Astrocyte (in vitro differentiated cells and primary cell): ENCODE measurements around the gene GUSB.

Source experiments
- EZH2 ChIP-seq: IDR thresholded peaks from 2 replicates; pipeline ENCODE4 v1.6.1; 2012; ENCODE audit warnings: mild to moderate bottlenecking, low read length, inconsistent platforms; ENCODE audit not compliant: insufficient read depth
- TF ChIP-seq, protein P1 (sequence below): IDR thresholded peaks from 2 replicates; pipeline ENCODE4 v1.5.1; 2011; ENCODE audit warnings: low read depth, mild to moderate bottlenecking, inconsistent platforms, low read length, moderate library complexity; ENCODE audit not compliant: insufficient read depth

DNA sequence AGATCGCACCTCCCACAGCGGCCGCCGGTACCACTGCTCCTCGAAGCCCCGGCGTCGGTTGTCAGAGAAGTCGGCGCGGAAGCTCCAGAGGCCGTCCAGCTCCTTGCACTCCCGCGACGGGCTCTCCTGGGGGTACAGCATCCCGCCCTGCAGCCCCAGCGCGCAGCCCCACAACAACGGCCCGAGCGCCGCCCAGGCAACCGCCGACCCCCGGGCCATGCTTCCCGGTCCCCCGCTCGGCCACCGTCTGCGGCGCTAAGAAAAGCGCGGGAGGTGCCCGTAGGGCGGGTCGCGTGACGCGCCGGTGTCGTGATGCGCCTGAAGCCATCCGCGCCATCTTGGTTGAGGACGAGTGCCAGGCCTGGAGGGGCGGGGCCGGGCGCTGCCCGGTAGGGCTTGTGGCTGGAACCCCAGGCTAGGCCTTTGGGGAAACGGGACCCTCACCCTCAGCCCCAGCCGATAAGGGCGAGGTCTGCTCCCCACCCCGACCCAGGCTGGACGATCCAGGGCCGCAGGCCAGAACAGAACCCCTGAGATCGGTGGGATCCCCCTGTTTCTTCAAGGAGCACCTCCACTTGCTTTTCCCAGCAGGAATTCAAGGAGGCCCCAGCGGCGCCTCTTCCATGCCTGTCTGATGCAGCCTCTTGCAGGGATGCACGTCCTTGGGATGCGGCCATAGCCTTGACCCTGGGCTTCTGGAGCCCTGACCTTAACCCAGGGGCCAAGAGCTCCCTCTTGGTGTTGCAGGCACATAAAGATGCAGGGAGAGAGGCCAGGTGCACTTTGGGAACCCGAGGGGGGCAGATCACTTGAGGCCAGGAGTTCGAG is at the start of gene GUSB:
- TF ChIP-seq, protein P1, sequence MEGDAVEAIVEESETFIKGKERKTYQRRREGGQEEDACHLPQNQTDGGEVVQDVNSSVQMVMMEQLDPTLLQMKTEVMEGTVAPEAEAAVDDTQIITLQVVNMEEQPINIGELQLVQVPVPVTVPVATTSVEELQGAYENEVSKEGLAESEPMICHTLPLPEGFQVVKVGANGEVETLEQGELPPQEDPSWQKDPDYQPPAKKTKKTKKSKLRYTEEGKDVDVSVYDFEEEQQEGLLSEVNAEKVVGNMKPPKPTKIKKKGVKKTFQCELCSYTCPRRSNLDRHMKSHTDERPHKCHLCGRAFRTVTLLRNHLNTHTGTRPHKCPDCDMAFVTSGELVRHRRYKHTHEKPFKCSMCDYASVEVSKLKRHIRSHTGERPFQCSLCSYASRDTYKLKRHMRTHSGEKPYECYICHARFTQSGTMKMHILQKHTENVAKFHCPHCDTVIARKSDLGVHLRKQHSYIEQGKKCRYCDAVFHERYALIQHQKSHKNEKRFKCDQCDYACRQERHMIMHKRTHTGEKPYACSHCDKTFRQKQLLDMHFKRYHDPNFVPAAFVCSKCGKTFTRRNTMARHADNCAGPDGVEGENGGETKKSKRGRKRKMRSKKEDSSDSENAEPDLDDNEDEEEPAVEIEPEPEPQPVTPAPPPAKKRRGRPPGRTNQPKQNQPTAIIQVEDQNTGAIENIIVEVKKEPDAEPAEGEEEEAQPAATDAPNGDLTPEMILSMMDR, result no peak
- TF ChIP-seq EZH2, result no peak
